IMR-90 (cell line): ENCODE data around the gene LDB2. TPM values are rescaled to one million over a fixed set of nuclear protein-coding genes. Genes with fewer than 3 reads are reported as not detected.

Experiments used
- ATAC-seq: fragments of 200-7000 bp; cut with Tn5 transposase; 2 replicates; pipeline ENCODE4 v1.9.1; 2020; ENCODE audit warnings: low read depth, mild to moderate bottlenecking, moderate library complexity
- BruUV-seq: library from RNA; stranded (reverse); fragments of 400-500 nt; replicated peaks from 2 replicates; lab custom pipeline; 2021; lab: Mats Ljungman, UMichigan
- CTCF ChIA-PET: fragments of 300-600 bp; formaldehyde crosslinking; extraction: SDS; loops from one replicate; lab custom pipeline; 2021; ENCODE audit warnings: antibody characterized with exemption; lab: Yijun Ruan, JAX
- POLR2A ChIA-PET: fragments of 300-600 bp; sonication (Branson Sonifier 250); formaldehyde crosslinking; loops from one replicate; lab custom pipeline; 2022; ENCODE audit warnings: antibody characterized with exemption; ENCODE audit not compliant: unreplicated experiment; lab: Charles Lee
- DNase-seq: peaks from one replicate; pipeline ENCODE4 v3.0.0; 2013
- H2AFZ ChIP-seq: replicated peaks from 2 replicates; pipeline ENCODE3; 2013; ENCODE audit warnings: low read length, mild to moderate bottlenecking; ENCODE audit not compliant: poor library complexity
- H2AK5ac ChIP-seq: 2 replicates; pipeline ENCODE4 v1.6.1; 2013; ENCODE audit warnings: low read depth, low read length, inconsistent platforms
- H2AK9ac ChIP-seq: replicated peaks from 2 replicates; pipeline ENCODE3; 2013; ENCODE audit warnings: mild to moderate bottlenecking, low read depth, low read length, moderate library complexity; ENCODE audit not compliant: poor library complexity
- H2BK120ac ChIP-seq: 2 replicates; pipeline ENCODE4 v1.6.1; 2013; ENCODE audit warnings: low read depth, low read length, inconsistent platforms
- H2BK15ac ChIP-seq: 3 replicates; pipeline ENCODE4 v1.6.1; 2013; ENCODE audit warnings: low read depth, low read length, inconsistent platforms
- H2BK20ac ChIP-seq: 2 replicates; pipeline ENCODE4 v1.6.1; 2013; ENCODE audit warnings: low read depth, mild to moderate bottlenecking, inconsistent platforms, low read length, moderate library complexity
- H2BK5ac ChIP-seq: 2 replicates; pipeline ENCODE4 v1.6.1; 2013; ENCODE audit warnings: mild to moderate bottlenecking, low read depth, low read length, inconsistent platforms; ENCODE audit not compliant: poor library complexity, severe bottlenecking
- H3K14ac ChIP-seq: replicated peaks from 2 replicates; pipeline ENCODE4 v1.6.1; 2013; ENCODE audit warnings: low read depth, low read length, inconsistent platforms
- H3K18ac ChIP-seq: 2 replicates; pipeline ENCODE4 v1.6.1; 2013; ENCODE audit warnings: low read depth, low read length, control low read depth
- H3K23ac ChIP-seq: 2 replicates; pipeline ENCODE4 v1.6.1; 2013; ENCODE audit warnings: low read depth, low read length, inconsistent platforms
- H3K27ac ChIP-seq: 2 replicates; pipeline ENCODE4 v1.5.1; 2013; ENCODE audit warnings: mild to moderate bottlenecking, control low read depth, low read length; ENCODE audit not compliant: insufficient read depth
- H3K27me3 ChIP-seq: 2 replicates; pipeline ENCODE4 v1.6.1; 2013; ENCODE audit warnings: low read length; ENCODE audit not compliant: control insufficient read depth, insufficient read depth
- H3K36me3 ChIP-seq: 2 replicates; pipeline ENCODE4 v1.6.1; 2013; ENCODE audit warnings: low read length, mixed read lengths; ENCODE audit not compliant: control insufficient read depth, insufficient read depth
- H3K4ac ChIP-seq: 2 replicates; pipeline ENCODE4 v1.6.1; 2013; ENCODE audit warnings: low read depth, low read length, inconsistent platforms
- H3K4me1 ChIP-seq: 2 replicates; pipeline ENCODE4 v1.6.1; 2013; ENCODE audit warnings: low read length, mixed read lengths; ENCODE audit not compliant: control insufficient read depth, insufficient read depth
- H3K4me2 ChIP-seq: 2 replicates; pipeline ENCODE4 v1.6.1; 2013; ENCODE audit warnings: low read depth, mild to moderate bottlenecking, control low read depth, low read length, moderate library complexity
- H3K4me3 ChIP-seq: 2 replicates; pipeline ENCODE4 v1.5.1; 2013; ENCODE audit warnings: low read depth, mild to moderate bottlenecking, control low read depth, low read length, moderate library complexity; ENCODE audit not compliant: insufficient read depth
- H3K56ac ChIP-seq: 2 replicates; pipeline ENCODE4 v1.6.1; 2013; ENCODE audit warnings: low read length, inconsistent platforms; ENCODE audit not compliant: insufficient read depth; ENCODE audit errors: extremely low read depth
- H3K79me1 ChIP-seq, 2 experiments: 2 replicates each; pipeline ENCODE4 v1.6.1; 2013; ENCODE audit warnings: low read length in 2 of 2, inconsistent platforms in 1 of 2, low read depth in 1 of 2
- H3K9ac ChIP-seq: 2 replicates; pipeline ENCODE4 v1.6.1; 2013; ENCODE audit warnings: low read depth, low read length, control low read depth
- H3K9me1 ChIP-seq: 2 replicates; pipeline ENCODE4 v1.6.1; 2013; ENCODE audit warnings: low read length, inconsistent platforms; ENCODE audit not compliant: insufficient read depth
- H3K9me3 ChIP-seq: 2 replicates; pipeline ENCODE4 v1.6.1; 2013; ENCODE audit warnings: low read length; ENCODE audit not compliant: control insufficient read depth, insufficient read depth
- H4K20me1 ChIP-seq: 2 replicates; pipeline ENCODE4 v1.6.1; 2013; ENCODE audit warnings: low read length, inconsistent platforms; ENCODE audit not compliant: insufficient read depth
- H4K5ac ChIP-seq: 2 replicates; pipeline ENCODE4 v1.6.1; 2013; ENCODE audit warnings: mild to moderate bottlenecking, low read depth, low read length, control low read depth
- H4K8ac ChIP-seq, 2 experiments: 2 replicates each; pipeline ENCODE4 v1.6.1; 2013; ENCODE audit warnings: low read depth in 2 of 2, low read length in 2 of 2, control low read depth in 1 of 2, inconsistent platforms in 1 of 2
- H4K91ac ChIP-seq: 2 replicates; pipeline ENCODE4 v1.6.1; 2013; ENCODE audit warnings: low read depth, low read length, inconsistent platforms; ENCODE audit not compliant: insufficient read depth
- CTCF ChIP-seq: conservative IDR thresholded peaks from 2 replicates; pipeline ENCODE4 v1.5.1; 2012; ENCODE audit warnings: mild to moderate bottlenecking, low read depth, low read length, improper control_type of control experiment
- SMC3 ChIP-seq: fragments of 150-350 bp; IDR thresholded peaks from 2 replicates; pipeline ENCODE4 v1.6.1; 2016; ENCODE audit warnings: low read depth, mild to moderate bottlenecking, antibody characterized with exemption, low read length, moderate library complexity
- WGBS, 2 experiments: methylation state at CpG; one replicate each; pipeline versions ENCODE4 v1.1.5 to v1.1.7; 2013; ENCODE audit warnings: missing lambda C conversion rate in 2 of 2; ENCODE audit not compliant: insufficient read length in 1 of 2; ENCODE audit errors: extremely low coverage in 2 of 2; 5-methylcytosine and 5-hydroxymethylcytosine counted together
- dilution Hi-C: fragments of 300-500 bp; cut with HindIII; formaldehyde crosslinking; loops from one replicate; pipeline ENCODE4 v1.14.3; 2018; ENCODE audit warnings: low sequenced_read_pairs; ENCODE audit not compliant: unreplicated experiment
- in situ Hi-C: fragments of 300-500 bp; cut with MboI; formaldehyde crosslinking; loops from 3 replicates; pipeline ENCODE4 v1.14.3; 2019; ENCODE audit warnings: low sequenced_read_pairs, inconsistent platforms, mixed read lengths
- intact Hi-C: fragments of 100-400 bp; cut with micrococcal nuclease; formaldehyde crosslinking; loops from 2 replicates; pipeline ENCODE4 v1.10.0; 2022
- polyA plus RNA-seq, 3 experiments: library from polyadenylated mRNA; depleted of rRNA; stranded (reverse); fragments of >200 nt; gene quantifications; 2 replicates each; pipeline ENCODE4 v1.2.3, GENCODE V29; 2012; ENCODE audit warnings: low replicate concordance in 1 of 3
- total RNA-seq: library from RNA; depleted of rRNA; stranded (reverse); fragments of >200 nt; gene quantifications from 2 replicates; pipeline ENCODE4 v1.2.3, GENCODE V29; 2012

LDB2 gene
- total and polyA plus RNA-seq, 2 of the 4 experiments (the other 2 are of a cell fraction), result 67.9 to 116 TPM

GRCh38 chr4:16824278-16824806 is 74.1 kb downstream of the LDB2 start:
- no peaks in the 10 kb centered on the region for H3K9me3 ChIP-seq
- H3K36me3 ChIP-seq, result no peaks in the 10 kb centered on the region
- ATAC-seq (no peak), DNase-seq (no peak)
- BruUV-seq, result no TSS peak
- ChIA-PET POLR2A (interaction anchor here (1.0 kb wide), 1 partner anchor 20 kb away, joined by 3 read pairs; no protein-coding TSS in a partner anchor), CTCF (no interaction called here)
- no peaks in the 10 kb centered on the region for H3K4me1 ChIP-seq
- no peaks in the 10 kb centered on the region for H3K27me3 ChIP-seq
- peaks cover 0 to 6% of the 10 kb centered on the region in 2 experiments; a peak in 2 of 4 replicates for H3K79me1 ChIP-seq
- H2BK15ac ChIP-seq, result no peak overlapping the region
- no peak overlapping the region for H2AK9ac ChIP-seq
- no peak overlapping the region for H2BK5ac ChIP-seq
- H3K9ac ChIP-seq, result no peak overlapping the region
- dilution Hi-C loops (no loop called here), intact Hi-C loops (no loop called here), in situ Hi-C loops (no loop called here)
- no peak overlapping the region for H2BK120ac ChIP-seq
- WGBS, 2 experiments, result no CpG with 5 or more reads among the region's 4 CpGs
- no peak overlapping the region for H4K5ac ChIP-seq
- H3K23ac ChIP-seq, result no peak overlapping the region
- H3K4ac ChIP-seq, result no peak overlapping the region
- no peak overlapping the region for H2AFZ ChIP-seq
- no peaks in the 10 kb centered on the region for H4K20me1 ChIP-seq
- peaks cover 4% of the 10 kb centered on the region for H3K9me1 ChIP-seq
- no peak overlapping the region for H3K4me3 ChIP-seq
- TF ChIP-seq CTCF, result no peak
- TF ChIP-seq SMC3, result no peak
- H3K4me2 ChIP-seq, result no peak overlapping the region
- no peak overlapping the region for H3K56ac ChIP-seq
- no peak overlapping the region for H3K18ac ChIP-seq
- no peak overlapping the region for H4K91ac ChIP-seq
- no peak overlapping the region for H2BK20ac ChIP-seq
- H4K8ac ChIP-seq, result no peak overlapping the region
- no peak overlapping the region for H3K27ac ChIP-seq
- no peak overlapping the region for H3K14ac ChIP-seq
- no peak overlapping the region for H2AK5ac ChIP-seq
